WERI-Rb-1 (cell line): ENCODE measurements around the gene TMEM185B.

Source experiments
- DNase-seq: peaks from one replicate; pipeline ENCODE4 v3.0.0-alpha.2; 2020
- H3K27ac ChIP-seq: fragments of 250-450 bp; sonication (Bioruptor Pico); 2 replicates; pipeline ENCODE4 v1.5.1; 2020; ENCODE audit warnings: mild to moderate bottlenecking, moderate library complexity
- H3K27me3 ChIP-seq: fragments of 250-450 bp; sonication (Bioruptor Pico); 2 replicates; pipeline ENCODE4 v1.5.1; 2021; ENCODE audit warnings: mild to moderate bottlenecking, low read depth, moderate library complexity; ENCODE audit not compliant: insufficient read depth, severe bottlenecking
- H3K36me3 ChIP-seq: fragments of 250-450 bp; sonication (Bioruptor Pico); 2 replicates; pipeline ENCODE4 v1.5.1; 2020; ENCODE audit warnings: mild to moderate bottlenecking, moderate library complexity
- H3K4me3 ChIP-seq: 2 replicates; pipeline ENCODE4 v1.5.1; 2011; ENCODE audit warnings: low read depth, mild to moderate bottlenecking, control low read depth, low read length
- H3K9me3 ChIP-seq: fragments of 250-450 bp; sonication (Bioruptor Pico); 2 replicates; pipeline ENCODE4 v1.5.1; 2021; ENCODE audit warnings: mild to moderate bottlenecking, moderate library complexity; ENCODE audit not compliant: severe bottlenecking
- TF ChIP-seq, protein P1 (sequence below): IDR thresholded peaks from 2 replicates; pipeline ENCODE4 v1.5.1; 2011; ENCODE audit warnings: low read depth, mild to moderate bottlenecking, control low read depth, inconsistent platforms, low read length

Gene TMEM185B

GRCh38 chr2:120243211-120243610 is 20.0 kb upstream of the TMEM185B start:
- Histone ChIP-seq H3K27me3 (no peaks in the 10 kb centered on the region), H3K9me3 (no peaks in the 10 kb centered on the region), H3K36me3 (no peaks in the 10 kb centered on the region), H3K27ac (no peak overlapping the region), H3K4me3 (no peak overlapping the region)
- TF ChIP-seq, protein P1, sequence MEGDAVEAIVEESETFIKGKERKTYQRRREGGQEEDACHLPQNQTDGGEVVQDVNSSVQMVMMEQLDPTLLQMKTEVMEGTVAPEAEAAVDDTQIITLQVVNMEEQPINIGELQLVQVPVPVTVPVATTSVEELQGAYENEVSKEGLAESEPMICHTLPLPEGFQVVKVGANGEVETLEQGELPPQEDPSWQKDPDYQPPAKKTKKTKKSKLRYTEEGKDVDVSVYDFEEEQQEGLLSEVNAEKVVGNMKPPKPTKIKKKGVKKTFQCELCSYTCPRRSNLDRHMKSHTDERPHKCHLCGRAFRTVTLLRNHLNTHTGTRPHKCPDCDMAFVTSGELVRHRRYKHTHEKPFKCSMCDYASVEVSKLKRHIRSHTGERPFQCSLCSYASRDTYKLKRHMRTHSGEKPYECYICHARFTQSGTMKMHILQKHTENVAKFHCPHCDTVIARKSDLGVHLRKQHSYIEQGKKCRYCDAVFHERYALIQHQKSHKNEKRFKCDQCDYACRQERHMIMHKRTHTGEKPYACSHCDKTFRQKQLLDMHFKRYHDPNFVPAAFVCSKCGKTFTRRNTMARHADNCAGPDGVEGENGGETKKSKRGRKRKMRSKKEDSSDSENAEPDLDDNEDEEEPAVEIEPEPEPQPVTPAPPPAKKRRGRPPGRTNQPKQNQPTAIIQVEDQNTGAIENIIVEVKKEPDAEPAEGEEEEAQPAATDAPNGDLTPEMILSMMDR: no peak
- DNase-seq: no peak

DNA sequence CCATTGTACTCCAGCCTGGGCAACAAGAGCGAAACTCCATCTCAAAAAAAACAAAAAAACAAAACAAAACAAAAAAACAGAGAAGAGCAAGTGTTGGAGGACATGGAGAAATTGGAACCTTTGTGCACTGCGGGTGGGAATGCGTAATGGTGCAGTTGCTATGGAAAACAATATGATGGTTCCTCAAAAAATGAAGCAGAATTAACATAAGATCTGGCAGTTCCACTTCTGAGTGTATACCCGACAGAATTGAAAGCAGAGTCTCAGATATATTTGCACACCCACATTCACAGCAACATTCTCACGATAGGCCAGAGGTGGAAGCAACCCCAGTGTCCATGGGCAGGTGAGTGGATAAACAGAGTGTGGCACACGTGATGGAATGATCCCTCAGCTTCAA is 18.5 kb upstream of the TMEM185B start:
- no peaks in the 10 kb centered on the region for H3K36me3 ChIP-seq
- no peak overlapping the region for H3K27ac ChIP-seq
- no peak overlapping the region for H3K4me3 ChIP-seq
- TF ChIP-seq, protein P1: no peak
- no peaks in the 10 kb centered on the region for H3K27me3 ChIP-seq
- DNase-seq: no peak
- no peaks in the 10 kb centered on the region for H3K9me3 ChIP-seq

DNA sequence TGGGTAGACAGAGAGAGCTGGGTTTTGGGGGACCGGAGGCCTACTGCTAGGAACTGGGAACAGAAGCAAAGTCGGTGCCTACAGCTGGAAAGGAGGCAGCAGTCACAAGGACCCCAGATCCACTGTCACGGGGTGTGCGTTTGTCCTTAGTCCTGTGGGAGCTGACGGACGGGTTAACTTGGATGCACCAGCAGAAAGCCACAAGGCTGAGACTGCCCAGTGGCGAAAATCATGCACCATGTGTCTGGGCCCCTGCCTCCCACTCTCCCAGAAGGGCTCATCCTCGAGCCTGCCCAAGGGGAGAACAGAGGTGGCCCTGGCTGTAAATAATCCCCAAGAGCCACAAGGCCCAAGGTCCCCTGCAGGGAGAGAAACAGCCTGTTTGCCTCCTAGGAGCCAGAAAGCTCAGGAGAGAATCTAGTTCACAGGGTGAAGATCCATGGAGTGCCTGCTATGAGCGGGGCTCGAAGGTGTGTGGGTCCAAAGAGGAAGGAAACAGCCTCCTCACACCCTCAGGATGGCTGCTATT is 17.8 kb upstream of the TMEM185B start:
- H3K4me3 ChIP-seq: no peak overlapping the region
- H3K36me3 ChIP-seq: no peaks in the 10 kb centered on the region
- no peak overlapping the region for H3K27ac ChIP-seq
- DNase-seq: no peak
- H3K9me3 ChIP-seq: no peaks in the 10 kb centered on the region
- no peaks in the 10 kb centered on the region for H3K27me3 ChIP-seq
- TF ChIP-seq, protein P1: no peak

- no peak for DNase-seq
- TF ChIP-seq, protein P1: no peak
Measured at GRCh38 chr2:120239488-120240287, 16.5 kb upstream of the TMEM185B start.

DNA sequence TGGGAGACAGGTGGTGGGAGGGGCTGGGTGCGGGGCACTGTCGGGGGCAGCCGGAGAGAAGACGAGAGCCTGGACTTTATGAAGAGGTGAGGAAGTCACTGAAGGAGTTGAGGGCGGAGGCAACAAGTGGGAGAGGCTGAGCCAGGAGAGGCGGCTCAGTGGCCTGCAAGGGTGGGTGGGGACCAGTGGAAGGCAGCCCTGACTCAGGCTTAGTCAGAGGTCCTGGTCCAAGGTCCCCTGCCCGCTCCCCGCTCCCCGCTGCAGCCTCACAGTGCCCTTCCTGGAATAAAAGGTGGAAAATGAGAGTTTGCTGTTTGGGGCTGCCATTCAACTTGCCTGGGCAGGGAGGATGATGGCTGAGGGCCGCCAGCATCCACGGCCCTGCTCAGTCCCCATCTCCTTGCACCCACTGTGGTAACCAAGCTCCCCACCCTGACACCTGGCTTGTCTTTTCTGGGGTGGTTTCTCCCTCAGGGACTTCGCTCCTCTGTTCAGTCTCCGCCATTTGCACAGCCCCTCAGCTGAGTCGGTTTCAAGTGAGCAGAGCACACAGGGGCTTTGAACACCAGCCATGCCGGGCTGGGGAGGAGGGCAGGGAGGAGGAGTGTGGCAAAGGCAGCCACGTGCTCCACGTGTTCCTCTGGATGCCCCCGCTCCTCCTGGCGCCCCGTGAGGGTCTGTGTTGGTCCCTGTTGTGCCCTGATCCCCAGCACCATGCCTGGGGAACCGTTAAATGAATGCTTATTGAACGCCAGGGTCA is 15.7 kb upstream of the TMEM185B start:
- no peak for DNase-seq
- no peak overlapping the region for H3K27ac ChIP-seq

More at GRCh38 chr2:120239488-120240287, 16.5 kb upstream of the TMEM185B start:
- no peaks in the 10 kb centered on the region for H3K36me3 ChIP-seq
- H3K9me3 ChIP-seq: no peaks in the 10 kb centered on the region
- no peak overlapping the region for H3K27ac ChIP-seq
- no peak overlapping the region for H3K4me3 ChIP-seq
- H3K27me3 ChIP-seq: no peaks in the 10 kb centered on the region

More for the DNA sequence above, 15.7 kb upstream of the TMEM185B start:
- Histone ChIP-seq H3K9me3 (no peaks in the 10 kb centered on the region), H3K4me3 (no peak overlapping the region), H3K27me3 (no peaks in the 10 kb centered on the region), H3K36me3 (no peaks in the 10 kb centered on the region)
- TF ChIP-seq, protein P1: no peak
